HepG2 (cell line): ENCODE data around the gene PIGC. TPM values are rescaled to one million over a fixed set of nuclear protein-coding genes. Genes with fewer than 3 reads are reported as not detected.
A peak's percentile ranks its signal among the peaks of the same experiment; 100 is the strongest.

Experiments
- ATF7 ChIP-seq, 2 experiments: fragments of 450-650 bp in 1 of 2; sonication (generic) in 1 of 2; formaldehyde crosslinking in 1 of 2; IDR thresholded peaks; 2 replicates each; pipeline versions ENCODE4 v1.4.0 to v1.6.1; 2016 to 2020; ENCODE audit warnings: antibody characterized with exemption in 1 of 2, mild to moderate bottlenecking in 1 of 2, missing genetic modification reagents in 1 of 2
- CCDC6 ChIP-seq: sonication (generic); formaldehyde crosslinking; IDR thresholded peaks from 2 replicates; pipeline ENCODE4 v1.8.1; 2022; ENCODE audit warnings: mild to moderate bottlenecking, missing genetic modification reagents, moderate library complexity
- ELF4 ChIP-seq: sonication (generic); formaldehyde crosslinking; IDR thresholded peaks from 2 replicates; pipeline ENCODE4 v1.5.0; 2020; ENCODE audit warnings: missing genetic modification reagents, mild to moderate bottlenecking, moderate library complexity, borderline replicate concordance
- FOSL1 ChIP-seq: sonication (generic); formaldehyde crosslinking; IDR thresholded peaks from 2 replicates; pipeline ENCODE4 v1.9.0; 2021; ENCODE audit warnings: missing genetic modification reagents, borderline replicate concordance
- GTF3A ChIP-seq: sonication (generic); formaldehyde crosslinking; conservative IDR thresholded peaks from 2 replicates; pipeline ENCODE4 v1.4.0; 2020; ENCODE audit warnings: mild to moderate bottlenecking, missing genetic modification reagents
- HMG20B ChIP-seq: conservative IDR thresholded peaks from 2 replicates; pipeline ENCODE4 v1.6.1; 2016; ENCODE audit warnings: missing genetic modification reagents, missing compliant biosample characterization
- HOXA3 ChIP-seq: sonication (generic); formaldehyde crosslinking; IDR thresholded peaks from 2 replicates; pipeline ENCODE4 v1.5.0; 2020; ENCODE audit warnings: missing genetic modification reagents
- SOX5 ChIP-seq: IDR thresholded peaks from 2 replicates; pipeline ENCODE4 v1.6.1; 2016; ENCODE audit warnings: borderline replicate concordance
- SP2 ChIP-seq: sonication (generic); formaldehyde crosslinking; IDR thresholded peaks from 2 replicates; pipeline ENCODE4 v1.5.1; 2020; ENCODE audit warnings: mild to moderate bottlenecking, missing genetic modification reagents
- TBL1XR1 ChIP-seq: fragments of 150-350 bp; IDR thresholded peaks from 2 replicates; pipeline ENCODE4 v1.6.1; 2014; ENCODE audit warnings: borderline replicate concordance, low read length; ENCODE audit not compliant: partially characterized antibody
- U2AF2 ChIP-seq: fragments of 200-400 bp; formaldehyde crosslinking; IDR thresholded peaks from 2 replicates; pipeline ENCODE4 v1.6.1; 2017; ENCODE audit warnings: low read depth, mild to moderate bottlenecking, low read length
- XRCC5 ChIP-seq: fragments of 200-400 bp; formaldehyde crosslinking; optimal IDR thresholded peaks from 2 replicates; pipeline ENCODE3; 2017; ENCODE audit warnings: mild to moderate bottlenecking, low read length
- YEATS2 ChIP-seq: sonication (generic); formaldehyde crosslinking; IDR thresholded peaks from 2 replicates; pipeline ENCODE4 v1.4.0; 2020; ENCODE audit warnings: missing genetic modification reagents, borderline replicate concordance
- ZFP41 ChIP-seq: sonication (generic); formaldehyde crosslinking; IDR thresholded peaks from 2 replicates; pipeline ENCODE4 v1.4.0; 2020; ENCODE audit warnings: mild to moderate bottlenecking, missing genetic modification reagents, borderline replicate concordance
- ZNF343 ChIP-seq: sonication (generic); formaldehyde crosslinking; IDR thresholded peaks from 2 replicates; pipeline ENCODE4 v1.4.0; 2020; ENCODE audit warnings: mild to moderate bottlenecking, missing genetic modification reagents
- ZNF383 ChIP-seq: sonication (generic); formaldehyde crosslinking; IDR thresholded peaks from 2 replicates; pipeline ENCODE4 v1.4.0; 2020; ENCODE audit warnings: missing genetic modification reagents, mild to moderate bottlenecking, borderline replicate concordance
- ZNF776 ChIP-seq: sonication (generic); formaldehyde crosslinking; IDR thresholded peaks from 2 replicates; pipeline ENCODE4 v1.4.0; 2020; ENCODE audit warnings: mild to moderate bottlenecking, missing genetic modification reagents
- ZSCAN22 ChIP-seq: sonication (generic); formaldehyde crosslinking; IDR thresholded peaks from 2 replicates; pipeline ENCODE4 v1.4.0; 2020; ENCODE audit warnings: mild to moderate bottlenecking, missing genetic modification reagents
- polyA plus RNA-seq, 8 experiments: library from polyadenylated mRNA; depleted of rRNA in 3 of 8; stranded (reverse) in 7 of 8; unstranded in 1 of 8; fragments of >200 nt; fragmentation: Illumina TruSeq in 4 of 8; extraction: Trizol in 4 of 8; gene quantifications; 2 replicates each; pipeline versions ENCODE4 v1.2.1 to v1.2.3, GENCODE V29; 2011 to 2016; ENCODE audit warnings: low read depth in 4 of 8, missing spikeins in 1 of 8, mixed read lengths in 1 of 8; ENCODE audit not compliant: insufficient read depth in 1 of 8
- total RNA-seq, 5 experiments: library from RNA; depleted of rRNA; stranded (reverse); fragments of >200 nt; fragmentation: Illumina TruSeq; extraction: Trizol; gene quantifications; 2 replicates each; pipeline ENCODE4 v1.2.3, GENCODE V29; 2016; ENCODE audit warnings: low read depth in 1 of 5
- TF ChIP-seq, protein P1 (sequence below): sonication (generic); formaldehyde crosslinking; IDR thresholded peaks from 2 replicates; pipeline ENCODE4 v1.4.0; 2020; ENCODE audit warnings: mild to moderate bottlenecking, missing genetic modification reagents, borderline replicate concordance
- TF ChIP-seq, protein P2 (sequence below): IDR thresholded peaks from 2 replicates; pipeline ENCODE4 v1.6.1; 2016; ENCODE audit warnings: low read depth, control low read depth

The PIGC gene
- total and polyA plus RNA-seq, 2 of the 13 experiments (the other 11 are each of a cell fraction or from before 2014, with no cell fraction given): 26.7 to 29.5 TPM

- 0 out of 2 replicates have a peak, but pooled peaks have one; percentile 8 for TF ChIP-seq HOXA3 (CRISPR knock-in tag)
- TF ChIP-seq FOSL1 (CRISPR knock-in tag): peak; percentile 76; the same call in 1 of the 2 replicates
- TF ChIP-seq ZFP41: no peak
- 0 out of 2 replicates have a peak, but pooled peaks have one; percentile 49 for TF ChIP-seq ZNF383 (CRISPR knock-in tag)
- TF ChIP-seq TBL1XR1: no peak
- TF ChIP-seq ELF4 (CRISPR knock-in tag): 0 out of 2 replicates have a peak, but pooled peaks have one; percentile 10
- no peak for TF ChIP-seq SP2 (CRISPR knock-in tag)
- 0 out of 2 replicates have a peak, but pooled peaks have one; percentile 49 for TF ChIP-seq GTF3A (CRISPR knock-in tag)
- TF ChIP-seq U2AF2: 0 out of 2 replicates have a peak, but pooled peaks have one; percentile 5
- TF ChIP-seq YEATS2: peak; percentile 15; the same call in 1 of the 2 replicates
- no peak for TF ChIP-seq ZNF776 (CRISPR knock-in tag)
- TF ChIP-seq CCDC6 (CRISPR knock-in tag): no peak
- TF ChIP-seq, protein P1, sequence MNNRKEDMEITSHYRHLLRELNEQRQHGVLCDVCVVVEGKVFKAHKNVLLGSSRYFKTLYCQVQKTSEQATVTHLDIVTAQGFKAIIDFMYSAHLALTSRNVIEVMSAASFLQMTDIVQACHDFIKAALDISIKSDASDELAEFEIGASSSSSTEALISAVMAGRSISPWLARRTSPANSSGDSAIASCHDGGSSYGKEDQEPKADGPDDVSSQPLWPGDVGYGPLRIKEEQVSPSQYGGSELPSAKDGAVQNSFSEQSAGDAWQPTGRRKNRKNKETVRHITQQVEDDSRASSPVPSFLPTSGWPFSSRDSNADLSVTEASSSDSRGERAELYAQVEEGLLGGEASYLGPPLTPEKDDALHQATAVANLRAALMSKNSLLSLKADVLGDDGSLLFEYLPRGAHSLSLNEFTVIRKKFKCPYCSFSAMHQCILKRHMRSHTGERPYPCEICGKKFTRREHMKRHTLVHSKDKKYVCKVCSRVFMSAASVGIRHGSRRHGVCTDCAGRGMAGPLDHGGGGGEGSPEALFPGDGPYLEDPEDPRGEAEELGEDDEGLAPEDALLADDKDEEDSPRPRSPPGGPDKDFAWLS (CRISPR knock-in tag): no peak
- TF ChIP-seq, protein P2, sequence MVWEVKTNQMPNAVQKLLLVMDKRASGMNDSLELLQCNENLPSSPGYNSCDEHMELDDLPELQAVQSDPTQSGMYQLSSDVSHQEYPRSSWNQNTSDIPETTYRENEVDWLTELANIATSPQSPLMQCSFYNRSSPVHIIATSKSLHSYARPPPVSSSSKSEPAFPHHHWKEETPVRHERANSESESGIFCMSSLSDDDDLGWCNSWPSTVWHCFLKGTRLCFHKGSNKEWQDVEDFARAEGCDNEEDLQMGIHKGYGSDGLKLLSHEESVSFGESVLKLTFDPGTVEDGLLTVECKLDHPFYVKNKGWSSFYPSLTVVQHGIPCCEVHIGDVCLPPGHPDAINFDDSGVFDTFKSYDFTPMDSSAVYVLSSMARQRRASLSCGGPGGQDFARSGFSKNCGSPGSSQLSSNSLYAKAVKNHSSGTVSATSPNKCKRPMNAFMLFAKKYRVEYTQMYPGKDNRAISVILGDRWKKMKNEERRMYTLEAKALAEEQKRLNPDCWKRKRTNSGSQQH (CRISPR knock-in tag): peak; percentile 41; the same call in 1 of the 2 replicates
- no peak for TF ChIP-seq ATF7 (IDR thresholded peaks at IDR 0.05)
- TF ChIP-seq ATF7 (CRISPR knock-in tag; IDR thresholded peaks at IDR 0.05): 0 out of 2 replicates have a peak, but pooled peaks have one; percentile 10
- TF ChIP-seq ZNF343: no peak
- peak; percentile 47 for TF ChIP-seq XRCC5
- no peak for TF ChIP-seq ZSCAN22 (CRISPR knock-in tag)
- 0 out of 2 replicates have a peak, but pooled peaks have one; percentile 42 for TF ChIP-seq HMG20B
- peak; percentile 51; the same call in 1 of the 2 replicates for TF ChIP-seq SOX5 (CRISPR knock-in tag)
These were observed 5.2 kb upstream of the PIGC start (continued) for GRCh38 chr1:172448995-172449584.
